HEK293 (cell line): ENCODE data around the gene KIAA0825.

Experiments
- CTCF ChIA-PET: fragments of 350-600 bp; formaldehyde crosslinking; extraction: SDS; loops from one replicate; lab custom pipeline; 2021; ENCODE audit warnings: antibody characterized with exemption; lab: Yijun Ruan, JAX
- POLR2A ChIA-PET: fragments of 300-600 bp; formaldehyde crosslinking; extraction: SDS; loops from one replicate; lab custom pipeline; 2020; ENCODE audit warnings: antibody characterized with exemption, inconsistent platforms; lab: Yijun Ruan, JAX
- H3K27ac ChIP-seq: fragments of 200-500 bp; sonication (Bioruptor generic); 2 replicates; pipeline ENCODE4 v1.5.1; 2014; ENCODE audit warnings: low read depth, low read length, control low read depth, inconsistent platforms; ENCODE audit errors: extremely low read depth
- H3K36me3 ChIP-seq, 2 experiments: fragments of 200-500 bp in 1 of 2; sonication (Bioruptor generic) in 1 of 2; 1 replicate in 1 of 2; 2 replicates in 1 of 2; pipeline ENCODE4 v1.5.1; 2014 to 2017; ENCODE audit warnings: inconsistent platforms in 2 of 2, low read length in 2 of 2; ENCODE audit not compliant: control insufficient read depth in 2 of 2, insufficient read depth in 1 of 2
- H3K4me1 ChIP-seq: fragments of 200-500 bp; sonication (Bioruptor generic); 2 replicates; pipeline ENCODE4 v1.5.1; 2014; ENCODE audit warnings: mild to moderate bottlenecking, low read length, inconsistent platforms; ENCODE audit not compliant: control insufficient read depth, insufficient read depth
- H3K4me3 ChIP-seq: 2 replicates; pipeline ENCODE4 v1.5.1; 2011; ENCODE audit warnings: low read depth, mild to moderate bottlenecking, control low read depth, low read length, moderate library complexity
- H3K9me3 ChIP-seq: fragments of 200-500 bp; sonication (Bioruptor generic); 2 replicates; pipeline ENCODE4 v1.5.1; 2014; ENCODE audit warnings: low read depth, low read length, inconsistent platforms; ENCODE audit not compliant: control insufficient read depth, insufficient read depth
- ZBTB20 ChIP-seq: fragments of 450-650 bp; formaldehyde crosslinking; IDR thresholded peaks from 2 replicates; pipeline ENCODE4 v1.5.1; 2016; ENCODE audit warnings: missing biosample characterization, missing genetic modification characterization
- ZNF157 ChIP-seq: fragments of 450-650 bp; formaldehyde crosslinking; IDR thresholded peaks from 2 replicates; pipeline ENCODE4 v1.5.1; 2016; ENCODE audit warnings: missing biosample characterization, missing genetic modification characterization
- ZNF175 ChIP-seq: fragments of 450-650 bp; formaldehyde crosslinking; IDR thresholded peaks from 2 replicates; pipeline ENCODE4 v1.5.1; 2016; ENCODE audit warnings: missing biosample characterization, missing genetic modification characterization
- ZNF2 ChIP-seq: fragments of 450-650 bp; formaldehyde crosslinking; IDR thresholded peaks from 2 replicates; pipeline ENCODE4 v1.5.1; 2016; ENCODE audit warnings: missing biosample characterization, missing genetic modification characterization
- ZNF274 ChIP-seq, 2 experiments: fragments of 200-500 bp in 1 of 2; fragments of 450-650 bp in 1 of 2; sonication (Bioruptor generic) in 1 of 2; formaldehyde crosslinking in 1 of 2; IDR thresholded peaks; 2 replicates each; pipeline versions ENCODE4 v1.5.1 to v1.6.1; 2014 to 2016; ENCODE audit warnings: borderline replicate concordance in 1 of 2, inconsistent platforms in 1 of 2, low read length in 1 of 2, missing biosample characterization in 1 of 2, missing genetic modification characterization in 1 of 2
- ZNF302 ChIP-seq: fragments of 450-650 bp; formaldehyde crosslinking; IDR thresholded peaks from 2 replicates; pipeline ENCODE4 v1.5.1; 2016; ENCODE audit warnings: missing biosample characterization, missing genetic modification characterization, low read depth
- ZNF354C ChIP-seq: fragments of 450-650 bp; formaldehyde crosslinking; IDR thresholded peaks from 2 replicates; pipeline ENCODE4 v1.5.1; 2016; ENCODE audit warnings: missing biosample characterization, missing genetic modification characterization, low read depth, borderline replicate concordance
- ZNF37A ChIP-seq: fragments of 450-650 bp; IDR thresholded peaks from 2 replicates; pipeline ENCODE4 v1.5.1; 2018; ENCODE audit warnings: missing biosample characterization, missing genetic modification characterization
- ZNF391 ChIP-seq: fragments of 450-650 bp; formaldehyde crosslinking; IDR thresholded peaks from 2 replicates; pipeline ENCODE4 v1.5.1; 2016; ENCODE audit warnings: low read depth, missing biosample characterization, missing genetic modification characterization, borderline replicate concordance
- ZNF530 ChIP-seq: fragments of 450-650 bp; formaldehyde crosslinking; IDR thresholded peaks from 2 replicates; pipeline ENCODE4 v1.5.1; 2016; ENCODE audit warnings: low read depth, missing biosample characterization, missing genetic modification characterization
- ZNF555 ChIP-seq: fragments of 450-650 bp; formaldehyde crosslinking; conservative IDR thresholded peaks from 2 replicates; pipeline ENCODE4 v1.5.1; 2017; ENCODE audit warnings: missing biosample characterization, mild to moderate bottlenecking, missing genetic modification characterization, inconsistent platforms
- ZNF561 ChIP-seq: fragments of 450-650 bp; IDR thresholded peaks from 2 replicates; pipeline ENCODE4 v1.5.1; 2018; ENCODE audit warnings: missing biosample characterization, missing genetic modification characterization, borderline replicate concordance
- ZNF658 ChIP-seq: fragments of 450-650 bp; formaldehyde crosslinking; IDR thresholded peaks from 2 replicates; pipeline ENCODE4; 2016; ENCODE audit warnings: missing biosample characterization, missing genetic modification characterization
- ZNF660 ChIP-seq: fragments of 450-650 bp; IDR thresholded peaks from 2 replicates; pipeline ENCODE4 v1.5.1; 2018; ENCODE audit warnings: missing biosample characterization, mild to moderate bottlenecking, missing genetic modification characterization
- ZNF837 ChIP-seq: fragments of 450-650 bp; formaldehyde crosslinking; IDR thresholded peaks from 2 replicates; pipeline ENCODE4 v1.5.1; 2016; ENCODE audit warnings: missing biosample characterization, missing genetic modification characterization
- TF ChIP-seq, protein P1 (sequence below): fragments of 450-650 bp; formaldehyde crosslinking; IDR thresholded peaks from 2 replicates; pipeline ENCODE4 v1.5.1; 2017; ENCODE audit warnings: missing biosample characterization, mild to moderate bottlenecking, missing genetic modification characterization, moderate library complexity
- TF ChIP-seq, protein P2 (sequence below): fragments of 450-650 bp; formaldehyde crosslinking; conservative IDR thresholded peaks from 2 replicates; pipeline ENCODE4 v1.5.1; 2016; ENCODE audit warnings: low read depth, missing biosample characterization, missing genetic modification characterization
- TF ChIP-seq, protein P3 (sequence below): fragments of 450-650 bp; formaldehyde crosslinking; IDR thresholded peaks from 2 replicates; pipeline ENCODE4 v1.5.1; 2017; ENCODE audit warnings: missing biosample characterization, missing genetic modification characterization

KIAA0825 gene

DNA sequence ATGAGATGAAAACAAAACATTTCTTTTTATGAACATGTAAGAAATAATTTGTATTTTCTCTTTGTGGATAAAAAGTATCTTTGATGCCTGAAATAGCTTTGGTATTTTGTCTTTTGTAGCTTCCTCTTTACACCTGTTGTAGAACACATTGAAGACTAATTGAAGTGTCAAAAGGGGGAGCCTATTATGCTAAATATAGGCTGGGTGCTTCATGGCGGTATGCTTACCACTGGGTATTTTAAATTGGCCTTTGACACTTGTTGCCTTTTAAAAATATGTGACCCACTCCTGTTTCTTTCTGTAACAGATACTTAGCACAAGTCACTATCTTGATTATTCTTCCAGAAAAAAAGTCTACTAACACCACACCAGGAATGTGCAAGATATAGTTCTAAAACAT lies 226.4 kb downstream of the KIAA0825 start (continued):
- no peak for TF ChIP-seq ZNF391 (tag by site-specific recombination)
- TF ChIP-seq, protein P1, sequence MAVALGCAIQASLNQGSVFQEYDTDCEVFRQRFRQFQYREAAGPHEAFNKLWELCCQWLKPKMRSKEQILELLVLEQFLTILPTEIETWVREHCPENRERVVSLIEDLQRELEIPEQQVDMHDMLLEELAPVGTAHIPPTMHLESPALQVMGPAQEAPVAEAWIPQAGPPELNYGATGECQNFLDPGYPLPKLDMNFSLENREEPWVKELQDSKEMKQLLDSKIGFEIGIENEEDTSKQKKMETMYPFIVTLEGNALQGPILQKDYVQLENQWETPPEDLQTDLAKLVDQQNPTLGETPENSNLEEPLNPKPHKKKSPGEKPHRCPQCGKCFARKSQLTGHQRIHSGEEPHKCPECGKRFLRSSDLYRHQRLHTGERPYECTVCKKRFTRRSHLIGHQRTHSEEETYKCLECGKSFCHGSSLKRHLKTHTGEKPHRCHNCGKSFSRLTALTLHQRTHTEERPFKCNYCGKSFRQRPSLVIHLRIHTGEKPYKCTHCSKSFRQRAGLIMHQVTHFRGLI (tag by site-specific recombination), result no peak
- TF ChIP-seq ZNF2 (tag by site-specific recombination), result no peak
- TF ChIP-seq ZNF302, result no peak
- no peak for TF ChIP-seq ZNF530 (tag by site-specific recombination)

DNA sequence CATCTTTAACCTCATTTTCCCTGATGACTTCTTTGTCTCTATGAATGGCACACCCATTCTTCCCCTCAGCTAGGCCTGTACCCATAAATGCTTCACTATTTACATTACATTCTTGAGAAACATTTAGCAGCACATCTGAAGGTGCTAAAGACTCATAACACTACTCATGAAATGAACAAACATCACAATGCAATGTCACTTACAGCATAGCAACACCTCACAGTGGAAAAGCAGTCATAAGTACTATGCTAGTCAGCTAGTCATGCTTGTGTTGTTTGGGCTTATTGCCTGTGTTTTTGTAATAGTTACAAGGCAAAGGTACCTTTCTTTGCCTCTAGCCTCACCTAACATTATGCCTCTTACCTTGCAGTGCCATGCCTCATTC lies 228.9 kb downstream of the KIAA0825 start:
- CTCF ChIA-PET, result interaction anchor here (0.9 to 1.6 kb wide), 2 partner anchors 220 to 348 kb away, joined by 3 read pairs; no protein-coding TSS in a partner anchor
- Histone ChIP-seq H3K4me3 (no peak overlapping the region), H3K9me3 (no peaks in the 10 kb centered on the region), H3K4me1 (no peaks in the 10 kb centered on the region), H3K27ac (no peak overlapping the region), H3K36me3 (no peaks in the 10 kb centered on the region)
- TF ChIP-seq ZNF555 (tag by site-specific recombination), result no peak
- TF ChIP-seq ZNF2 (tag by site-specific recombination), result no peak
- no peak for TF ChIP-seq ZNF157
- TF ChIP-seq, protein P2, sequence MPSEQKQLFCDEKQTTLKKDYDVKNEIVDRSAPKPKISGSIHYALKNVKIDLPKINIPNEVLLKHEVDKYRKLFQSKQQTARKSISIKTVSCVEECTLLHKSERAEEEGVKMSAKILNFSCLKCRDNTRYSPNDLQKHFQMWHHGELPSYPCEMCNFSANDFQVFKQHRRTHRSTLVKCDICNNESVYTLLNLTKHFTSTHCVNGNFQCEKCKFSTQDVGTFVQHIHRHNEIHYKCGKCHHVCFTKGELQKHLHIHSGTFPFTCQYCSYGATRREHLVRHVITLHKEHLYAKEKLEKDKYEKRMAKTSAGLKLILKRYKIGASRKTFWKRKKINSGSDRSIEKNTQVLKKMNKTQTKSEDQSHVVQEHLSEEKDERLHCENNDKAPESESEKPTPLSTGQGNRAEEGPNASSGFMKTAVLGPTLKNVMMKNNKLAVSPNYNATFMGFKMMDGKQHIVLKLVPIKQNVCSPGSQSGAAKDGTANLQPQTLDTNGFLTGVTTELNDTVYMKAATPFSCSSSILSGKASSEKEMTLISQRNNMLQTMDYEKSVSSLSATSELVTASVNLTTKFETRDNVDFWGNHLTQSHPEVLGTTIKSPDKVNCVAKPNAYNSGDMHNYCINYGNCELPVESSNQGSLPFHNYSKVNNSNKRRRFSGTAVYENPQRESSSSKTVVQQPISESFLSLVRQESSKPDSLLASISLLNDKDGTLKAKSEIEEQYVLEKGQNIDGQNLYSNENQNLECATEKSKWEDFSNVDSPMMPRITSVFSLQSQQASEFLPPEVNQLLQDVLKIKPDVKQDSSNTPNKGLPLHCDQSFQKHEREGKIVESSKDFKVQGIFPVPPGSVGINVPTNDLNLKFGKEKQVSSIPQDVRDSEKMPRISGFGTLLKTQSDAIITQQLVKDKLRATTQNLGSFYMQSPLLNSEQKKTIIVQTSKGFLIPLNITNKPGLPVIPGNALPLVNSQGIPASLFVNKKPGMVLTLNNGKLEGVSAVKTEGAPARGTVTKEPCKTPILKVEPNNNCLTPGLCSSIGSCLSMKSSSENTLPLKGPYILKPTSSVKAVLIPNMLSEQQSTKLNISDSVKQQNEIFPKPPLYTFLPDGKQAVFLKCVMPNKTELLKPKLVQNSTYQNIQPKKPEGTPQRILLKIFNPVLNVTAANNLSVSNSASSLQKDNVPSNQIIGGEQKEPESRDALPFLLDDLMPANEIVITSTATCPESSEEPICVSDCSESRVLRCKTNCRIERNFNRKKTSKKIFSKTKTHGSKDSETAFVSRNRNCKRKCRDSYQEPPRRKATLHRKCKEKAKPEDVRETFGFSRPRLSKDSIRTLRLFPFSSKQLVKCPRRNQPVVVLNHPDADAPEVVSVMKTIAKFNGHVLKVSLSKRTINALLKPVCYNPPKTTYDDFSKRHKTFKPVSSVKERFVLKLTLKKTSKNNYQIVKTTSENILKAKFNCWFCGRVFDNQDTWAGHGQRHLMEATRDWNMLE (tag by site-specific recombination), result no peak
- no peak for TF ChIP-seq ZNF37A (tag by site-specific recombination)
- no peak for TF ChIP-seq ZNF354C (tag by site-specific recombination)
- TF ChIP-seq ZNF274 (IDR thresholded peaks at IDR 0.05; ENCODE audit: low read length), result no peak
- no peak for TF ChIP-seq ZNF274 (tag by site-specific recombination; IDR thresholded peaks at IDR 0.05; ENCODE audit: borderline replicate concordance)
- TF ChIP-seq ZBTB20 (tag by site-specific recombination), result no peak
- TF ChIP-seq ZNF837, result no peak
- TF ChIP-seq, protein P3, sequence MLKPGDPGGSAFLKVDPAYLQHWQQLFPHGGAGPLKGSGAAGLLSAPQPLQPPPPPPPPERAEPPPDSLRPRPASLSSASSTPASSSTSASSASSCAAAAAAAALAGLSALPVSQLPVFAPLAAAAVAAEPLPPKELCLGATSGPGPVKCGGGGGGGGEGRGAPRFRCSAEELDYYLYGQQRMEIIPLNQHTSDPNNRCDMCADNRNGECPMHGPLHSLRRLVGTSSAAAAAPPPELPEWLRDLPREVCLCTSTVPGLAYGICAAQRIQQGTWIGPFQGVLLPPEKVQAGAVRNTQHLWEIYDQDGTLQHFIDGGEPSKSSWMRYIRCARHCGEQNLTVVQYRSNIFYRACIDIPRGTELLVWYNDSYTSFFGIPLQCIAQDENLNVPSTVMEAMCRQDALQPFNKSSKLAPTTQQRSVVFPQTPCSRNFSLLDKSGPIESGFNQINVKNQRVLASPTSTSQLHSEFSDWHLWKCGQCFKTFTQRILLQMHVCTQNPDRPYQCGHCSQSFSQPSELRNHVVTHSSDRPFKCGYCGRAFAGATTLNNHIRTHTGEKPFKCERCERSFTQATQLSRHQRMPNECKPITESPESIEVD (tag by site-specific recombination), result no peak
- TF ChIP-seq ZNF658 (tag by site-specific recombination), result no peak
- no peak for TF ChIP-seq ZNF561 (tag by site-specific recombination)
- no peak for TF ChIP-seq ZNF175
- TF ChIP-seq ZNF660, result no peak
- POLR2A ChIA-PET, result no interaction called here
